Measurements from ENCODE around the gene POLR2H. TPM values are rescaled to one million over a fixed set of nuclear protein-coding genes. Genes with fewer than 3 reads are reported as not detected.

POLR2H gene
- polyA plus RNA-seq, 3 donors: 87.2 to 115 (median 91.0) TPM

DNA sequence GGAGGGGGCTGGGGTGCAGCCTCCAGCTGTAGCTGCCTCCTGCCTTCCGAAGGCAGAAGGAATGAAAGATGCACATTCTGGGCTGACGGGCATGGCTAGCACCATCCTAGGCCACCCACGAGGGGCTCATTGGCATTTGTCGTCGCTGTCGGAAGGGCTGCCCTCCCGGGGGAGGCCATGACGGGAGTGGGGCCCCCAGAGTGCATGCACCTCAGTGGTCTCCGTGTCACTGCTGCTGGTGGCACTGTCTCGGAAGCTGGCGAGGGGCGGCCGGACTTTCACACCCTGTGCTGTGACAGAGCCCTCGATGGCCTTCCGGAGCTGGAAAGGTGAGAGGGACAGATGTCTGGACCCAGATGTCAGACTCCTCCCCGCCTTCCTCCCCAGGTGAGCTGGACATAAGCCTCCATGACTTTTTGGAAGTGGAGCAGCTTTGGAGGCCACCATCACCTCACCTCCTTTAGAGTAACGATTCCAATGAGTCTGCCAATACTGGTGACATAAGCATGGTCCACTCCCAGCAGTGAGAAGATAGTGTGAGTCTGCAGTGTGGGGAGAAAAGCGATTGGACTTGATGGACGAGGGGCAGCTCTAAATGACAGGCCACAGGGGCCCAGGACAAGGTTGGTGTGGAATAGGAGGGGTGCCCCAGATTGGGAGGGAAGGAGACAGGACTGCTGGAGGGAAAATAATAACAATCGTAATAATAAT, 14.9 kb upstream of the POLR2H start:
- no peak for DNase-seq (ENCODE audit: extremely low read depth in 1 of 11, low read depth in 9 of 11, low spot score in 4 of 11)

DNA sequence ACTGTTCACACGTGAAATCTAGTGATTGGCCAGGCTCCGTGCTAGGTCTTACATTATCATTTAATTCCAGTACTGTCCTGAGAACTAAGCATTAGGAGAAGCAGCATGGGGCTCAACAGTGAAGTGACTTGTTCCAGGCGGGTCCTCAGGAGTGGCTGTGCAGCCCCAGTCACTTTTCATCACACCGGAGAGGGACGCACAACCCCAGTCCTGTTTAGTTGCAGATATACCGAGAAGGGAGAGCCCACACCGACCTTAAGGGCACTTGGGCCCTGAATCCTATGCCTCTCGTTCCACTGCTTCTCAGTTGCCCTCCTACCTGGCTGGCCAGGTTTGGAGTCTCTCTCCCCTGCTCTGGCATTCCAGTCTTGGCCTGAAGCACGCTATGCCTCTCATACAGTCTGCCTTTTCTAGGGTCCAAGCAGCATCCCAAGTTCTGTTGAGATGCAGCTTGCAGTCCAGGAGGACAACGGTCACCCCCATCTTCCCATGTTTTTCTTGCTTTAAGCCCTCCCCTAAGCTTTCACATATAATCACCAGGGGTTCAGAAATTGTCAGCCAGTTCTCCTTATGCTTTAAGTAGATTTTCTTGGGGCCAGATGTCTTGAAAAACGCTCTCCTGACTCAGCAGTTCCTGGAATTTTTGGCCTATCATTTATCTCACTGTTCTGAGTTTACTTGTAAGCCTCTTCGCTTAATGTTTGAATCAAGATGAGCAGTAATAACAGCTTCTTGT, 14.0 kb upstream of the POLR2H start:
- no peak for DNase-seq (ENCODE audit: extremely low read depth in 1 of 11, low read depth in 9 of 11, low spot score in 4 of 11)

DNA sequence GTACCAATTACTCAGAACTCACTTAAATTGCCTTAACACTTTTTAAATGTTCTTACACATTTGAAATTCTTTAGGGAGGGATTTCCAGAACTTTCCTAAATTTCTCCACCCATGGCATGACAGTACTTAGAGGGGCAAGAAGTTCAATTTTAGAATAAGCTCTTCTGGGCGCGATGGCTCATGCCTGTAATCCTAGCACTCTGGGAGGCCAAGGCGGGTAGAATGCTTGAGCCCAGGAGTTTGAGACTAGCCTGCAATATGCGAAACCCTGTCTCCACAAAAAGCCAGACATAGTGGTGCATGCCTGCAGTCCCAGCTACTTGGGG, 13.5 kb upstream of the POLR2H start:
- no peak for DNase-seq (ENCODE audit: extremely low read depth in 1 of 11, low read depth in 9 of 11, low spot score in 4 of 11)

DNA sequence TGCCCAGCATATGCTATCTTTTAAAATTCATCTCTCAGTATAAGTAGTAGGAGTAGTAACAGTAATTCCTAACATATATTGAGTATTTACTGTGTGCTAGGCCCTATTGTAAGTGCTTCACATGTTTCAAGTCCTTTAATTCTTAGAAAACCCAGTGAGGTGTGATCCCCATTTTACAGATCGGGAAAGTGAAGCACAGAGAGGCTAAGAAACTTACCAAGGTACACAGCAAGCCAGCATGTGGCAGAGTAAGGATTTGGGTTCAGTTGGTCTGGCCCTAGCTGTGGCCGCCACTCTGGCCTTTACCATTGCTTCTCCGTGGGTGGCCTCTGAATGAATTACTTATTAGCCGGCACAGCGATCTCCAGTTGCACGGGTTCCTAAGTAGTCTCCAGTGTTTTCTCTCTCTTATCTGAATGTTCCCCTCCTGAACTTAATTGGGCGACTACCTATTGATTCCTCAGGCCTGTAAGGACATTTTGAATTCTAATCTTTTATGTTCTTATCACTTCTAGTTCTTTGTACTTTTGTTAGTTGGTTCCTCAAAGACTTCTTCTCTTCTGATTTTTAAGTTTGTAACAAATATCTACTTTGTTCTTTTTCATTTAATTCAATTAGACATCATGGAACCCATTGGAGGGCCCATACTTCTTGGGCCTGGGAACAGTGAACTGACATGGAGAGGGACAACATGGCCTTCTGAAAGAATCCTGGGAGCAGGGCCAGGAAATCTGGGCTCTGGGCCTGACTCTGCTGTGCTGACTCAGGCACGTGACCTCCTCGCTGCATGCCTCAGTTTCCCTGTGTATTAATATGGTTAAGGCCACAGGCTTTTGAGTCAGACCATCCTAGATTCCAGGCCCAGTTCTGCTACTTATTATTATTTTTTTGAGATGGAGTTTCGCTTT, 11.7 kb upstream of the POLR2H start:
- DNase-seq (ENCODE audit: extremely low read depth in 1 of 11, low read depth in 9 of 11, low spot score in 4 of 11): no peak

DNA sequence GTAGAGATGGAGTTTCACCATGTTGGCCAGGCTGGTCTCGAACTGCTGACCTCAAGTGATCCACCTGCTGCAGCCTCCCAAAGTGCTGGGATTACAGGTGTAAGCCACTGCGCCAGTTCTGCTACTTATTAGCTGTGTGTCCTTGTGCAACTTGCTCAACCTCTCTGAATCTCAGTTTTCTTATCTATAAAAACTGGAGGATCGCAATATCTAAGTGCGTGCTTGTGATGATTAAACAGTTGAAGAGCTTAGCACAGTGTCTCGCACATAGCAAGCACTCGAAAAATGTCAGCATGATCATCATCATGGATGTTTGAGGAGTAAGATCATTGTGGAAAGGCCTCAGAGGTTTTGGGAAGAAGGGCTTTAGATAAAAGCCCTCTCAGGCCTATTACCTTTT, 10.9 kb upstream of the POLR2H start:
- no peak for DNase-seq (ENCODE audit: extremely low read depth in 1 of 11, low read depth in 9 of 11, low spot score in 4 of 11)

DNA sequence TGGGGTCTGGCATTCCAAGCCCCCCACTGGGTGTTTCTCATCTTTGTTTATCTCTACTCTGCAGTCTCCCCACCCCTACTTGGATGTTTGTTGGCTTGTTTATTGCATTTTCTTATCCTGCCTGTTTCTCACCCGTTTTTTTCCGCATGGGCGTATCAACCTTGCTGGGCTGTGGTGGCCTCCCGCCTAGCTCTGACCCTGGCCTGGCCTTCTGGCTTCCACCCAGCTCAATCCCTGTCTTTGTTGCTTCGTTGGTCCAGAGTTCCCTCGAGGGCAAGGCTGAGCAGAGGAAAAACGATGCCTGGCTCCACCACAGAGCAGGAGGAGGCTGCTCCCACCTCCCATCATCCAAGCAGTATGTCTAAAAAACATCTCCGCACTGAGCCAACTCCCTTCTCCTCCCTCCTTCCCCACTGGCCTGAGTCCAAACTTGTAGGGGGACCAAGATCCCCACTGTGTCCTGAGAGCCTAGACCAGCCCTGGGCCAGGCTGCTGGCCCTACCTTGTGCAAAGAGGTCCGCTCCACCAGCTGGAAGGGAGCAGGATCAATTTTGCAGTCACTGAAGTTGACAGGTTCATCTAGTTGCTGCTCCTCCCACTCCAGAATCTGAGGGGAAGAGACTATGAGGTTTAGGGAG, 9.9 kb upstream of the POLR2H start:
- DNase-seq (ENCODE audit: extremely low read depth in 1 of 11, low read depth in 9 of 11, low spot score in 4 of 11): no peak

DNA sequence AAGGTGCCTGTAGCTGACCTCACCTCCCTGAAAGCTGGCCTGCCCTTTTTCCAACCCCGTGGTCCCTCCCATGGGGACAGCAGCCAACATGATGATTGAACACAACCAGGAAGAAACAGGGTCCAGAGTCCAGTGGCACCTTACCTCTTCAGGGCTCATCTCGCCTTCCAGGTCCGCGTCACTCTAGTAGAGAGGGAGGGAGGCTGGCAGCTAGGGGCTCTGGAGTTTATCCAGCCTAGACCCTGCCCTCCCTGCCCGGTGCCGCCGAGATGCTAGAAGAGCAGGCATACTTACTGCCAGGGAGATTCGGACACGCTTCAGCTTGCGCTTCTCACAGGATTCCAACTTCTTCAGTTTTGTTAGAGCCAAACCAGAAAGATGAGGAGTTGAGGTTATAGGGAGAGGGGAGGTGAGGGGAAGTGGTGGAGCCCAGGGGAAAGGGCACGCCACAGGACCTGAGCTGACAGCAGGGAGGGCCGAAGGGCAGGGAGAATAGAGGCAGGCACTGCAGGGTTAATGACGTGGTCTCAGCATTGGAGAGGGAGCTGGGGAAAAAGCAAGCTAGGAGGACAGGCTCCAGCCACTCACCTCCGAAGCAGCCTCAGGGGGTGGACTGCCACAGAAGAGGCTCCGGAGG, 9.2 kb upstream of the POLR2H start:
- DNase-seq (ENCODE audit: extremely low read depth in 1 of 11, low read depth in 9 of 11, low spot score in 4 of 11): no peak

DNA sequence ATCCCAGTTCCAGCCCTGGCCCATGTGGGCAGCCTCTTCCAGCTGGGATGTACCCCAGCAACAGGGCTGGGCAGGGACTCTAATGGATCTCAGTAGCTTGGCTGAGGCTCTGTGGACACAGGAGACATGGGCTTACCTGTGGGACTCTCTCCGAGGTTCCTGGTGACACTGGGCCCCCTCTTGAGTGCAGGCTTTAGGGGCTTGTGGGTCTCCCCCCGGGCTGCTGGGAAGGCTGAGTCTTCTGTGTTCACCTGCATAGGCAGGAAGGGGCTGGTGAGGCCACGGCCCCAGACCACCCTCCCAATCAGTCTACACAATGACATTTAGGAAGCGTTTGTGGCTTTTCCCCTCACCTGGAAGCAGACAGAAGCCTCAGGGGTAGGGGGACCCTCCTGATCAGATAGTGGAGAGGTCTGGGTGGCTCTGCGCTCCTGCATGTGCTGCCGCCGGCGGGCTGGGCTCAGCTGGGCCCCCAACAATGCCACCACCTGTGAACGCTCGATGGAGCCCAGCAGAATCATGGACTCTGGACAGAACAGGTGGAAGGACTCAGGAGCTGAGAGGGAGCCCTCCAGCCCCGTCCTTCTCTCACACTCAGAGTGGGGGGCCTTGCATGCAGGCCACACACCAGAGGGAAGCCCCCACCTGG, 8.5 kb upstream of the POLR2H start:
- DNase-seq (ENCODE audit: extremely low read depth in 1 of 11, low read depth in 9 of 11, low spot score in 4 of 11): no peak

DNA sequence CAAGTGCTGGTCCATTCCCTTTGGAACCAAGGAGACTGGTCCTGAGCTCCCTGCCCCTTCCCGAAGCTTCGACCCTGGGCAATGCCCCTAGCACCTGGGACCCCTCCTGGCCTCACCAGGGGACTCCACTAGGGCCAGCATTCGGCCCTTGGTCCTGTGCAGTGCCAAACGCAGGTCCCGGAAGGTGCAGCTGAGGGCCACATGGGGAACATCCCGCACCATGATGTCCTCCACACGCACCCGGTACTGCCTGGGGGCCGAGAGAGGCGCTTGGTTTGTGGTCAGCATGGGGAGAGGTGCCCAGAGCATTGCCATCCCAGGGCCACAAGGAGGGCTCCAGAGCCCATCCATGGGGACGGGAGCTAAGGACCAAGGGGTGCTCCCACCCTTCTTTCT, 8.0 kb upstream of the POLR2H start:
- DNase-seq (ENCODE audit: extremely low read depth in 1 of 11, low read depth in 9 of 11, low spot score in 4 of 11): no peak

DNA sequence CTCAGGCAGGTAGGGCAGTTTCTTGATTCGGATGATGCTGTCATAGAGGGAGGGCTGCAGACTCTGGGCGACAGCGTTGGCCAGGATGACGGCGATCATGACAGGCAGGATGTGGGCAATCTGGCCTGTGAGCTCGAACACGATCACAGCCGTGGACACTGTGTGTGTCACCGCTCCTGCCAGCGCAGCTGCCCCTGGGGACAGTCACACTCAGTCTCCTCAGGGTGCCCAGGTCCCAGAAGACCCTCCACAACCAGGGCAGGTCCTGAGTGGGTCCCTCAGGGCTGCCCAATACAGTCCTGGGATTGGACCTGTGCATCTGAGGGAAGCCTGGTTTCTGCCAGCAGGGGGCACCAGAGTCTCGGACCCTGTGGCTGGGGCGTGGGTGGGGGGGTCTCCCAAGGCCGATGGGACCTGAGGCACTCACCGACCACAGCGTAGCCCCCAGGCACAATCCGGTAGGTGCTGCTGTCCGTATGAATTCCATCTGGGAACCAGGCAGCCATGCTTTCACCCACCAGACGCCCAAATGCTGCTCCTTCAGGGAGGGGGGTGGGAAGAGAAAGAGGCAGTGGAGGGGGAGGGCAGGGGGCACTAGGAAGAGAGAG, 7.3 kb upstream of the POLR2H start:
- no peak for DNase-seq (ENCODE audit: extremely low read depth in 1 of 11, low read depth in 9 of 11, low spot score in 4 of 11)

DNA sequence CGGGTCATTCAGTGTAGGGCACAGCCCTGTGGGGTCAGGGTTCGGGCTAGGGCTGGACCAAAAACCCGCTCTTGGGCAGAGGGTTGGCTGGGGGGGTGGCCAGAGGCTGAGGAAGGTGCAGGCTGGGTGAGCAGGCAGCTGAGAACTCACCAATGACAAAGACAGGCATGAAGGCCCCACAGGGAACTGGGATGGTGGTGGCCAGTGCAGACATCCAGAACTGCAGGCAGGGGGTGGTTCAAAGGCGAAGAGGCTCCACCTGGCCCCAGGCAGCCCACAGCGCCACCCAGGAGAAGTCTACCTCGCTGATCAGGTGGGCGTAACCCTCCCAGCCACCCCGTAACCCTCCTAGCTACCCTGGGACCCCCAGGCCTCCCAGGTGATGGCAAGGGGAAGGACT, 6.8 kb upstream of the POLR2H start:
- no peak for DNase-seq (ENCODE audit: extremely low read depth in 1 of 11, low read depth in 9 of 11, low spot score in 4 of 11)

DNA sequence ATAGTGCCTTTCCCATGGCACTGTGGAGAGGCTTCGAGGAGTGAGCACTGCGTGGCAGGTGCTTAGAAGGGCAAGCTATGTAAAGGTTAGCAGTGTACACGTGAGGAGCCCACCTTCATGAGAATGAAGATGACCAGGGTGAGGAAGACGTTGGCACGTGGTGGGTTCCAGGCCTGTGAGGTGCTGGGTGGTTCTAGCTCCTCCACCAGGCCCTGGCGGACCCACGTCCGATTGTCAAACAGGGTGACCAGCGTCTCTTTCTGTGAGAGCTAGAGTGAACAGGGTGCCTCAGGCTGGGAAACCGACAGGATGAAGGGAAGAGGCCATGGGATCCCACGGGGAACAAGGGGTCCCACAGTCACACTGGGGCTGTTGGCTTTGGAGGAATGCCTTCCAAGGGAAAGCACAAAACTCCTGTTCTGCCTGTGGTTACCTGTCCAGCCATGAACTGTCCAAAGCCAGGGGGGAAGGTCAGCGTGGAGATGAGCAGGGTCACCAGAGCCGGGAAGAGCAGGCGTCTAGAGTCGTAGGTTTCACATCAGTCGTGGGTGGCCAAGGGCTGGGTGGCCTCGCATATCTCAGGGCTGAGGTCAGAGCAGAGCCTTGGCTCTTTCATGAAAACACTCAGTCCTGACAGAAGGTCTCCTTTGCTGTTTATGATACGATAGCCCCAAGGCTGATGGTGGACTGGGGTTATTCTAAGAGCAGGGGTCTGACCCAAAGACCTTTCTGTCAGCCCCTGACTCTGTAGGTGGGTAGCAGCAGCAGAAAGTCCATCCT, 6.1 kb upstream of the POLR2H start:
- DNase-seq (ENCODE audit: extremely low read depth in 1 of 11, low read depth in 9 of 11, low spot score in 4 of 11): no peak

DNA sequence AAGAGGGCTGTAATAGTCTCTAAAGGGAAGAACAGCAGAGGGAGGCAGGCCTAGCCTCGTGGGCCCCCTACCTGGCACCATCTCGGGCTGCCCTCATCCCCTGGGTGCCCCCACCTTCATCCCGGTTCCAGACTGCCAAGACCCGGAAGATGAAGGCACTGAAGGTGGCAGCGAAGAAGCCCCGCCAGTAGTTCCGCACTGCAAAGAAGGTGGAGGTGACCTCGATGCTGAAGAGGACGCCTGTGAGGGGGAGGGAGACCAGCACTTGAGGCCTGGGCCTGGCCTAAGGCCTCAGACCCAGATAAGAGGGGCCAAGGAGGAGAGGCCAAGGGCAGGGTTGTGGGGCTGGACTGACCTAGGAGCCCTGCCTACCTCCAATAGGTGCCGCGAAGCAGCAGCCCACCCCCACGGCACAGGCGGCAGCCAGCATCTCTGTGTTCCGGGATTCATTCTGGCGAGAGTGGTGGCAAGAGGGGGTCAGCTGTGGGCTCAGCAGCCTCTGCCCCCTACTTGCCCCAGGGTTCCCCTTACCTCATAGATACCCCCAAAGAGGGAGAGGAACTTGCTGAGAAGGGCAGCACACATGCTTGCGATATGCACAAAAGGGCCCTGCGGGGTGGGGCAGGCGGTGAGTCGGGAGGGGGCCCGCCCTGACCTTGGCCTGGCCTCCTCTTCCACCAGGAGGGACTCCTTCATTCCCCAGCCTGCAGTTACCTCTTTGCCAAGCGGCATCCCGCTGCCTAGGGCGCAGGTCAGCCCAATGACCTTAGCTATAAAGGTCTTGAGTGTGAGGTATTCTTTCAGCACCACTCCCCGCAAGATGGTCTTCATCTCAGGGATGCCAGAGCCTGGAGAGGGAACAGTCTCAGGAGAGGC, 4.0 kb upstream of the POLR2H start:
- no peak for DNase-seq (ENCODE audit: extremely low read depth in 1 of 11, low read depth in 9 of 11, low spot score in 4 of 11)

DNA sequence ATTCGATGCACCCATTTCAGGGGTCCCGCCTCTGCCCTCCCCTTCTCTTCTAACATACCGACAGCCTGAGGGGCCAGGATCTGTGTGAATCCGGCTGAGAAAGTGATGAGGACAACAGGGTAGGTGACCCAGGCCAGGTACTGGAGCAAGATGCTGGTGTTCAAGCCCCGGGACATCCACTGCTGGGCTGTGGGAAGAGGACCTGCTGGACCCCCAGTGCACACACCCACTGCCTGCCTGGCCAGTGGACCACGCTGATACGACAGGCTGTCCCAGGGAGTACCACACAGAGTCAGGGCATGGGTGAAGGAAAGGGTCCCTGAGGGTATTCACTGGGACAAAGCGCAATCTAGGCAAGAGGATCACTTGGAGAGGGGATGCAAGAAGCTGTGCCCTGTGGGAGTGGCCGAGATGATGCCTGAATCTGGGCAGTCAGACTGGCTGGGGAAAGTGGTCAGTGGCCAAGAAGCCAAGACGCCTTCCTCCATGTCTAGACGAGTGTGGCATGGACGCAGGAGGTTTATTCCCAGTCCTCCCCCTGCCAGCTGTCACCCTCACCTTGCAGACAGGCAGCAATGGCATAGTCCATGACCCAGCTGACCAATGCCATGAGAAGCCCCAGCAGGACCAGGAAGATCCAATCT, 3.3 kb upstream of the POLR2H start:
- DNase-seq (ENCODE audit: extremely low read depth in 1 of 11, low read depth in 9 of 11, low spot score in 4 of 11): no peak

DNA sequence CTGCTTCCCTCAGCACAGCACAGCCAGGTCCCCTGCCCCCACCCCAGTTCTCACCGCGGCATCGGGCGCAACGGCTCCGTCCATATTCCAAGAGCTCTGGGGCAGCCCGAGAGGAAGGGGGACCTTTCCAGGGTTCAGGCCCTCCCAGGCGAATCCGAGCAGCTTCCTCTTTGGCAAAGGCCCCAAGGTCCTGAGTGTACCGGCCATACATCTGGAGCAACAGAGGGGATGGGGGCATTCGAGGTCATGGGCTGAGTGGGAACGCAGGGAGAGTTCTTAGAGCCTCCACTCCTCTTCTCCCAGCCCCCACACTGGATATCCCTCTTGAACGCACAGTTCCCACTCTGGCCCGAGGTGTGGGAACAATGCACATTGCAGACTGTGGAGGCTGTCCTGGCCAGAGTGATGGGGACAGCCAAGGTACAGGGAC, 2.6 kb upstream of the POLR2H start:
- no peak for DNase-seq (ENCODE audit: extremely low read depth in 1 of 11, low read depth in 9 of 11, low spot score in 4 of 11)

DNA sequence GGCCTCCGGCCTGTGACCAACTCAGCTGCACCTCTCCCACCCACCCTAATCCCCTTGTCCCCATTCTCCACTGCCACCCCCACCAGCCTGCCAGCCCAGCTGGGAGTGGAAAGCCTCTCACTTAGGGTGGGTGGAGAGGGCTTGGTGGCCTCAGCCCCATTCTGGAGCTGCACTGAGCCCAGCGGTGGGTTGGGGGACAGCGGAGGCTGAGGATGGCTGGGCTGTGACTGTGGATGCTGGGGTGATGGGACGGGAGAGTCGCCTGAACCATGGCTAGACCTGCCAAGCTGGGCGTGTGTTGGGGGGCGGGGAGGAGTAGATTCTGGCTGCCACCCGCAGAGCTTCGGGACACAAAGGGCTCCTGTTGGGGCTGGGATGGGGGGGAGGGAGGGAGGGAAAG, 1.9 kb upstream of the POLR2H start:
- no peak for DNase-seq (ENCODE audit: extremely low read depth in 1 of 11, low read depth in 9 of 11, low spot score in 4 of 11)

All from renal cortex interstitium (tissue), 11 donors.